Sigmoid colon (tissue), 7 donors: Measurements from ENCODE around the gene GRN. TPM values are rescaled to one million over a fixed set of nuclear protein-coding genes. Genes with fewer than 3 reads are reported as not detected.
"Not testable (repeated sequence)": the region's sequence is repeated elsewhere in the genome, so short reads cannot be mapped to it uniquely, and the experiment has no call there.

Source experiments
- DNase-seq: peaks from one replicate; pipeline ENCODE4 v3.0.0-alpha.2; 2019
- H3K27ac ChIP-seq, 4 donors: fragments of 200-600 bp; sonication (generic); one replicate each; pipeline ENCODE4 v1.5.1; 2016 to 2019; ENCODE audit warnings: mild to moderate bottlenecking in 1 of 4
- H3K27me3 ChIP-seq, 3 donors: fragments of 200-600 bp; sonication (generic); one replicate each; pipeline ENCODE4 v1.5.1; 2019; ENCODE audit warnings: mild to moderate bottlenecking in 1 of 3
- H3K36me3 ChIP-seq, 4 donors: fragments of 200-600 bp; sonication (generic); one replicate each; pipeline ENCODE4 v1.5.1; 2016 to 2019
- H3K4me1 ChIP-seq, 4 donors: fragments of 200-600 bp; sonication (generic); one replicate each; pipeline ENCODE4 v1.5.1; 2017 to 2019
- H3K4me3 ChIP-seq, 4 donors: fragments of 200-600 bp; sonication (generic); one replicate each; pipeline ENCODE4 v1.5.1; 2017 to 2019; ENCODE audit warnings: mild to moderate bottlenecking in 2 of 4, moderate library complexity in 1 of 4
- H3K9me3 ChIP-seq, 4 donors: fragments of 200-600 bp in 3 of 4; sonication (generic) in 3 of 4; one replicate each; pipeline versions ENCODE4 v1.5.1 to v1.6.1; 2013 to 2019
- CTCF ChIP-seq, 4 experiments: fragments of 450-650 bp in 3 of 4; fragments of 200-600 bp in 1 of 4; IDR thresholded peaks; one replicate each; pipeline ENCODE4 v1.5.1; 2016 to 2019; ENCODE audit warnings: antibody characterized with exemption in 4 of 4, mild to moderate bottlenecking in 3 of 4, moderate library complexity in 2 of 4
- EP300 ChIP-seq, 4 donors: sonication (generic); formaldehyde crosslinking; IDR thresholded peaks; one replicate each; pipeline ENCODE4 v1.6.1; 2017; ENCODE audit warnings: antibody characterized with exemption in 4 of 4
- POLR2A ChIP-seq, 2 donors: fragments of 450-650 bp; IDR thresholded peaks; one replicate each; pipeline ENCODE4 v1.6.1; 2016; ENCODE audit warnings: antibody characterized with exemption in 2 of 2, mild to moderate bottlenecking in 2 of 2, moderate library complexity in 2 of 2
- POLR2AphosphoS5 ChIP-seq, 4 donors: sonication (generic); formaldehyde crosslinking; IDR thresholded peaks; one replicate each; pipeline ENCODE4 v1.6.1; 2017; ENCODE audit warnings: antibody characterized with exemption in 4 of 4
- WGBS, 2 donors: extraction: QIAGEN DNeasy Blood & Tissue Kit; methylation state at CpG; one replicate each; pipeline ENCODE4 v1.1.7; 2013; 5-methylcytosine and 5-hydroxymethylcytosine counted together
- intact Hi-C: fragments of 100-400 bp; cut with DNase I; formaldehyde crosslinking; loops from one replicate; pipeline ENCODE4 v1.15.1; 2023
- polyA plus RNA-seq, 3 donors: library from polyadenylated mRNA; stranded (reverse); fragments of 200-250 nt; gene quantifications; one replicate each; pipeline ENCODE4 v1.2.3, GENCODE V29; 2013
- total RNA-seq, 4 donors: library from RNA; depleted of rRNA; stranded (reverse); fragments of >200 nt; gene quantifications; one replicate each; pipeline ENCODE4 v1.1.0, GENCODE V29; 2016
- donor health status: healthy with polysubstance abuse.
- donor health status: Bipolar disorder and iron deficiency.
- donor health status: healthy.

The GRN gene
- total and polyA plus RNA-seq, 7 donors, result 69.7 to 245 (median 176) TPM

- intact Hi-C loops, result no loop called here
- no peaks in the 10 kb centered on the region for H3K9me3 ChIP-seq
- no peak overlapping the region for H3K27ac ChIP-seq
- no peak for TF ChIP-seq POLR2AphosphoS5 (IDR thresholded peaks at IDR 0.05)
- TF ChIP-seq CTCF (IDR thresholded peaks at IDR 0.05), result no peak
- TF ChIP-seq POLR2A (IDR thresholded peaks at IDR 0.05), result no peak
- no peak for TF ChIP-seq EP300 (IDR thresholded peaks at IDR 0.05)
- H3K27me3 ChIP-seq, result peaks cover 0 to 28% (median 0%) of the 10 kb centered on the region in 3 donors
- H3K4me3 ChIP-seq, result no peak overlapping the region
- WGBS, 2 donors, result 52 to 81% methylated on average over 7 of the region's 7 CpGs
- no peak for DNase-seq
- H3K36me3 ChIP-seq, result no peaks in the 10 kb centered on the region
- H3K4me1 ChIP-seq, result peaks cover 0 to 19% (median 16%) of the 10 kb centered on the region in 4 donors
Observed at GRCh38 chr17:44367231-44367979, 22.3 kb downstream of the GRN start.

- H3K4me1 ChIP-seq, H3K9me3 ChIP-seq, H3K36me3 ChIP-seq, DNase-seq, H3K27ac ChIP-seq, H3K4me3 ChIP-seq, intact Hi-C loops: not testable (repeated sequence)
- 90 to 95% methylated on average over 42 of the region's 42 CpGs for WGBS, 2 donors
- H3K27me3 ChIP-seq, result peaks cover 0 to 33% (median 0%) of the 10 kb centered on the region in 3 donors
Observed at GRCh38 chr17:44368391-44369243, 23.5 kb downstream of the GRN start.

GRCh38 chr17:44369414-44370023, 24.4 kb downstream of the GRN start:
- H3K9me3 ChIP-seq, DNase-seq, H3K27ac ChIP-seq, H3K4me1 ChIP-seq, H3K36me3 ChIP-seq, intact Hi-C loops, H3K4me3 ChIP-seq: not testable (repeated sequence)
- 39 to 46% methylated on average over 17 of the region's 17 CpGs for WGBS, 2 donors
- H3K27me3 ChIP-seq, result peaks cover 0 to 34% (median 0%) of the 10 kb centered on the region in 3 donors

GRCh38 chr17:44372036-44372435, 26.9 kb downstream of the GRN start:
- Histone ChIP-seq H3K4me3 (no peak overlapping the region), H3K27me3 (peaks cover 0 to 41% (median 0%) of the 10 kb centered on the region in 3 donors), H3K36me3 (no peaks in the 10 kb centered on the region), H3K4me1 (peaks cover 0 to 7% (median 3%) of the 10 kb centered on the region in 4 donors), H3K9me3 (no peaks in the 10 kb centered on the region), H3K27ac (no peak overlapping the region)
- no peak for DNase-seq
- intact Hi-C loops, result no loop called here
- TF ChIP-seq POLR2AphosphoS5 (IDR thresholded peaks at IDR 0.05), result no peak
- no peak for TF ChIP-seq EP300 (IDR thresholded peaks at IDR 0.05)
- TF ChIP-seq CTCF (IDR thresholded peaks at IDR 0.05), result no peak
- TF ChIP-seq POLR2A (IDR thresholded peaks at IDR 0.05), result no peak
- 78 to 81% methylated on average over 10 of the region's 10 CpGs for WGBS, 2 donors

- Histone ChIP-seq H3K9me3 (no peaks in the 10 kb centered on the region), H3K27ac (no peak overlapping the region), H3K27me3 (peaks cover 0 to 41% (median 0%) of the 10 kb centered on the region in 3 donors), H3K4me1 (peaks cover 0 to 7% (median 3%) of the 10 kb centered on the region in 4 donors), H3K36me3 (no peaks in the 10 kb centered on the region), H3K4me3 (no peak overlapping the region)
- TF ChIP-seq POLR2AphosphoS5 (IDR thresholded peaks at IDR 0.05), result no peak
- no peak for TF ChIP-seq CTCF (IDR thresholded peaks at IDR 0.05)
- TF ChIP-seq POLR2A (IDR thresholded peaks at IDR 0.05), result no peak
- TF ChIP-seq EP300 (IDR thresholded peaks at IDR 0.05), result no peak
- WGBS, 2 donors, result 15 to 32% methylated on average over 31 of the region's 31 CpGs
- DNase-seq, result no peak
- intact Hi-C loops, result no loop called here
Observed at GRCh38 chr17:44374306-44375195, 29.4 kb downstream of the GRN start.
